Tibial artery (tissue), 4 donors: ENCODE data around the gene LNP1.

Experiments used
- DNase-seq, 2 donors: peaks; one replicate each; pipeline ENCODE4 v3.0.0-alpha.2; 2019
- H3K27ac ChIP-seq, 2 donors: fragments of 200-600 bp; sonication (generic) in 1 of 2; 1 replicate in 1 of 2; 2 replicates in 1 of 2; pipeline ENCODE4 v1.5.1; 2018 to 2019; ENCODE audit warnings: mild to moderate bottlenecking in 1 of 2
- H3K27me3 ChIP-seq, 2 donors: fragments of 200-600 bp; sonication (generic) in 1 of 2; one replicate each; pipeline versions ENCODE4 v1.5.1 to v1.6.0; 2016 to 2019
- H3K36me3 ChIP-seq, 3 donors: fragments of 200-600 bp; sonication (generic) in 2 of 3; one replicate each; pipeline ENCODE4 v1.5.1; 2016 to 2019; ENCODE audit warnings: mild to moderate bottlenecking in 2 of 3
- H3K4me1 ChIP-seq, 4 donors: fragments of 200-600 bp; sonication (generic) in 2 of 4; 1 replicate in 3 of 4; 2 replicates in 1 of 4; pipeline ENCODE4 v1.5.1; 2016 to 2019
- H3K4me3 ChIP-seq, 2 donors: fragments of 200-600 bp; sonication (generic) in 1 of 2; 1 replicate in 1 of 2; 2 replicates in 1 of 2; pipeline ENCODE4 v1.5.1; 2018 to 2019; ENCODE audit warnings: mild to moderate bottlenecking in 2 of 2
- H3K9me3 ChIP-seq, 3 donors: fragments of 200-600 bp; sonication (generic) in 1 of 3; one replicate each; pipeline ENCODE4 v1.5.1; 2016 to 2019
- intact Hi-C: fragments of 100-400 bp; cut with DNase I; formaldehyde crosslinking; loops from one replicate; pipeline ENCODE4 v1.15.0; 2023; ENCODE audit warnings: low total_unique reads
- TF ChIP-seq, protein P1 (sequence below), 2 experiments: fragments of 200-600 bp in 1 of 2; fragments of 450-650 bp in 1 of 2; IDR thresholded peaks; one replicate each; pipeline ENCODE4 v1.5.1; 2017 to 2019; ENCODE audit warnings: antibody characterized with exemption in 2 of 2, mild to moderate bottlenecking in 1 of 2, moderate library complexity in 1 of 2

Gene LNP1

DNA sequence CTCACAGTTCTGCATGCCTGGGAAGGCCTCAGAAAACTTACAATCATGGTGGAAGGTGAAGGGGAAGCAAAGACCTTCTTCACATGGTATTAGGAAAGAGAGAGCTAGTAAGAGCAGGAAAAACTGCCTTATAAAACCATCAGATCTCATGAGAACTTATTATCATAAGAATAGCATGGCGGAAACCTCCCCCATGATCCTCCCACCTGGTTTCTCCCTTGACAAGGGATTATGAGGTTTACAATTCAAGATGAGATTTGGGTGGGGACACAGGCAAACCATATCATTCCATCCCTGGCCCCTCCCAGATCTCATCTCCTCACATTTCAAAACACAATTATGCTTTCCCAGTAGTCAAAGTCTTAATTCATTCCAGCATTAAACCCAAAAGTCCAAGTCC is 56.5 kb downstream of the LNP1 start:
- H3K27me3 ChIP-seq, result no peaks in the 10 kb centered on the region
- peaks cover 3 to 10% (median 4%) of the 10 kb centered on the region in 3 donors for H3K36me3 ChIP-seq
- no peak for DNase-seq
- H3K4me1 ChIP-seq, result no peaks in the 10 kb centered on the region
- H3K4me3 ChIP-seq, result no peak overlapping the region
- intact Hi-C loops, result no loop called here
- TF ChIP-seq, protein P1, sequence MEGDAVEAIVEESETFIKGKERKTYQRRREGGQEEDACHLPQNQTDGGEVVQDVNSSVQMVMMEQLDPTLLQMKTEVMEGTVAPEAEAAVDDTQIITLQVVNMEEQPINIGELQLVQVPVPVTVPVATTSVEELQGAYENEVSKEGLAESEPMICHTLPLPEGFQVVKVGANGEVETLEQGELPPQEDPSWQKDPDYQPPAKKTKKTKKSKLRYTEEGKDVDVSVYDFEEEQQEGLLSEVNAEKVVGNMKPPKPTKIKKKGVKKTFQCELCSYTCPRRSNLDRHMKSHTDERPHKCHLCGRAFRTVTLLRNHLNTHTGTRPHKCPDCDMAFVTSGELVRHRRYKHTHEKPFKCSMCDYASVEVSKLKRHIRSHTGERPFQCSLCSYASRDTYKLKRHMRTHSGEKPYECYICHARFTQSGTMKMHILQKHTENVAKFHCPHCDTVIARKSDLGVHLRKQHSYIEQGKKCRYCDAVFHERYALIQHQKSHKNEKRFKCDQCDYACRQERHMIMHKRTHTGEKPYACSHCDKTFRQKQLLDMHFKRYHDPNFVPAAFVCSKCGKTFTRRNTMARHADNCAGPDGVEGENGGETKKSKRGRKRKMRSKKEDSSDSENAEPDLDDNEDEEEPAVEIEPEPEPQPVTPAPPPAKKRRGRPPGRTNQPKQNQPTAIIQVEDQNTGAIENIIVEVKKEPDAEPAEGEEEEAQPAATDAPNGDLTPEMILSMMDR (IDR thresholded peaks at IDR 0.05), result no peak
- no peak overlapping the region for H3K27ac ChIP-seq
- no peaks in the 10 kb centered on the region for H3K9me3 ChIP-seq

DNA sequence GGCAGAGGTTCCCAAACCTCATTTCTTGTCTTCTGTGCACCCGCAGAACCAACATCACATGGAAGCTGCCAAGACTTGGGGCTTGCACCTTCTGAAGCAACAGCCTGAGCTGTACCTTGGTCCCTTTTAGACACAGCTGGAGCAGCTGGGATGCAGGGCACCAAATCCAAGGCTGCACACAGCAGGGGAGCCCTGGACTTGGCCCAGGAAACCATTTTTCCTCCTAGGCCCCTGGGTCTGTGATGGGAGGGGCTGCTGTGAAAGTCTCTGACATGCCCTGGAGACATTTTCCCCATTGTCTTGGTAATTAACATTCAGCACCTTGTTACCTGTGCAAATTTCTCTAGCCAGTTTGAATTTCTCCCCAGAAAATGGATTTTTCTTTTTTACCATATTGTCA is 57.5 kb downstream of the LNP1 start:
- Histone ChIP-seq H3K27ac (no peak overlapping the region), H3K4me1 (no peaks in the 10 kb centered on the region), H3K4me3 (no peak overlapping the region), H3K27me3 (no peaks in the 10 kb centered on the region), H3K36me3 (peaks cover 3 to 7% (median 4%) of the 10 kb centered on the region in 3 donors), H3K9me3 (no peaks in the 10 kb centered on the region)
- no peak for DNase-seq
- intact Hi-C loops, result no loop called here
- TF ChIP-seq, protein P1 (IDR thresholded peaks at IDR 0.05), result no peak

DNA sequence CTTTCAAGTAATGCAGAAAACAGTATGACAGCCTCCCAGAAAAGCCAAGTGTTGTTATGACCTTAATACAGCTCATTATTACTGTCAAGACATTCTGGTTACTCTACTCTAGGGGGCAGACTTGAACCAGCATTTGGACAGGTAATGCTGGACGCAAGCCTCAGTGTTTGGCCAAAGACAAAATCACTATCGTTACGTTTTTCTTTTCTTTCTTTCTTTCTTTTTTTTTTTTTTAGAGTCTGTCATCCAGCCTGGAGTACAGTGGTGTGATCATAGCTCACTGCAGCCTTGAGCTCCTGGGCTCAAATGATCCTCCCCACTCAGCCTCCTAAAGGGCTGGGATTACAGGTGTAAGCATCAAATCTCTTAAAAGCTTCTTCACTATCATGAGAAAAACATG is 61.7 kb downstream of the LNP1 start:
- H3K27me3 ChIP-seq, result no peaks in the 10 kb centered on the region
- TF ChIP-seq, protein P1 (IDR thresholded peaks at IDR 0.05), result peak; percentile 60 to 80
- intact Hi-C loops, result loop anchor here (5.0 to 10.0 kb wide), 2 partner anchors 124 to 148 kb away; no protein-coding TSS in a partner anchor
- DNase-seq, result no peak
- no peaks in the 10 kb centered on the region for H3K9me3 ChIP-seq
- no peaks in the 10 kb centered on the region for H3K4me1 ChIP-seq
- H3K36me3 ChIP-seq, result no peaks in the 10 kb centered on the region
- no peak overlapping the region for H3K4me3 ChIP-seq
- no peak overlapping the region for H3K27ac ChIP-seq

DNA sequence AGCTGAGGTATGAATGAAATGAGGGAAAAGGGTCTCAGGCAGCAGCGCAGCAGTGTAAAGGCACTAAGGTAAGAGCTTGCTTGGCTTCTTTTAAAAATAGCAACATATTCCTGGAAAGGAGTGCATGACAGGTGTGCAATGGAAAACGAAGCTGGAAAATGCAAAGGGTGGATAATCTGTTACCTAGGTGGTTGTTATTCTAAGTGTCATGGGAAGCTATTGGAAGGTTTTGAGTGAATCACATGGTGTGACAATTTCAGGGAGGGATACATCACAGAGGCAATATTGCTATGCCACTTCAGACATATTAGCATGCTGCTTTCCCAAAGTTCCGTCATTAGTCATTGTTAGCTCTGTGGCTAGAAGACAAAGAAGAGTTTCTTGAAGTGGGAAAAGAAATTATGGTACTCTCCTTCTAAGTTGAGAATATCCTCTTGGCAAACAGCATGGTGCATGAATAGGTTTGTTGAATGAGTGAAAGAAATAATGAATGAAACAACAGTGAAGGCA is 62.4 kb downstream of the LNP1 start:
- Histone ChIP-seq H3K36me3 (no peaks in the 10 kb centered on the region), H3K27ac (no peak overlapping the region), H3K4me1 (no peaks in the 10 kb centered on the region), H3K27me3 (no peaks in the 10 kb centered on the region), H3K4me3 (no peak overlapping the region), H3K9me3 (no peaks in the 10 kb centered on the region)
- TF ChIP-seq, protein P1 (IDR thresholded peaks at IDR 0.05), result no peak
- intact Hi-C loops, result loop anchor here (5.0 to 10.0 kb wide), 2 partner anchors 124 to 149 kb away; no protein-coding TSS in a partner anchor
- no peak for DNase-seq

DNA sequence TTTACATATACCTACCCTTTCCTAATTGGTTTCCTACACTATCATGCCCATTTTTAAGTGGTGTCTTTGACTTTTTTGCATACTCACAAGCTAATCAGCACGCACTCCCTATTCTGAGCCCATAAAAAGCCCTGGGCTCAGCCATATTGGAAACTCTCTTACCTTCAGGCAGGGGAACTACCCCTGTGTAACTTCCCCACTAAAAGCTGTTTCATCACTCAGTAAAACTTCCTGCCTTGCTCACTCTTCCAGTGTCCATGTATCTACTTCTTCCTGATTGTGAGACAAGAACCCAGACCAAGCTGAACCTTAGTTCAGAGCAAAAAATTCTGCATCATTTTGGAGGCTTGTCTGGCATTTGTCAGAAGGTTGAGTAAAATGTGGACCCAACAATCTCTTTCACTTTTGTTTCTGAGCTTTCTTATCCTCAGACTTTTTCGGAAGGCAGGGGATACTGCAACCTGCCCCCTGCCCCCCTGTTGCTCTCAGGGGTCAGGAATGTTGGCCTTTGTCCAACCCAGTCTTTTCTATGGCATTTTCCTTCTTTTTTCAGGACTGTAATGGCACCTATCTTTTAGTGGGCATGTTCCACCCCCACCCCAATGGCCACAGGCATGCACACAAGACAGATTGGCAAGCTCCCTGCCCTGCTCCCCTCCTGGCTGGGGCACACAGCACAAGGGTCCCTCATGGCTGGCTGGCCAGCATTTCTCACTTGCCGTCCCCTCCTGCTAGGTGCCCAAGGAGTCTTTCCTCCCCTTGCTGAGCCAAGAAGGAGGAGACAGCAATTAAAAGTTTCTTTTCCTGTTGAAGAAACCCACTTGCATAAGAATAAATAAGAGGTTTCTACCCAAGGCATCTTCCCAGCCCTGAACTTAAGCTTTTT is 64.8 kb downstream of the LNP1 start:
- no peaks in the 10 kb centered on the region for H3K9me3 ChIP-seq
- H3K36me3 ChIP-seq, result no peaks in the 10 kb centered on the region
- H3K4me3 ChIP-seq, result no peak overlapping the region
- H3K27ac ChIP-seq, result no peak overlapping the region
- intact Hi-C loops, result loop anchor here (10.0 kb wide), 1 partner anchor 151 kb away; no protein-coding TSS in a partner anchor
- no peaks in the 10 kb centered on the region for H3K27me3 ChIP-seq
- TF ChIP-seq, protein P1 (IDR thresholded peaks at IDR 0.05), result no peak
- no peak for DNase-seq
- H3K4me1 ChIP-seq, result no peaks in the 10 kb centered on the region
